ENCODE results near the gene OR6K2. TPM values are rescaled to one million over a fixed set of nuclear protein-coding genes. Genes with fewer than 3 reads are reported as not detected.

The OR6K2 gene
- total and polyA plus RNA-seq, 2 of the 13 experiments (the other 11 are each of a cell fraction or from before 2014, with no cell fraction given), result not detected

- intact Hi-C loops (cut with micrococcal nuclease; ENCODE audit: unreplicated experiment) (no loop called here), in situ Hi-C loops (cut with HindIII; ENCODE audit: extremely low pct_ligation_motif_present, low pct_unique_long_range_greater_than_20kb) (no loop called here)
- CTCF ChIA-PET (ENCODE audit: low intra/inter-chr PET ratio, low total read pairs), result no interaction called here
Observed at GRCh38 chr1:158716335-158716734, 15.9 kb upstream of the OR6K2 start.

More at GRCh38 chr1:158716335-158716734, 15.9 kb upstream of the OR6K2 start:
- BruUV-seq (replicated peaks), result no TSS peak
- no peaks in the 10 kb centered on the region for H3K9me3 ChIP-seq (ENCODE audit: low read length)
- no peak overlapping the region for H3K9ac ChIP-seq (ENCODE audit: insufficient read depth, low read depth, low read length)
- H3K79me2 ChIP-seq (ENCODE audit: insufficient read depth, low read length), result no peaks in the 10 kb centered on the region
- ATAC-seq (no peak), FAIRE-seq (no peak), DNase-seq (ENCODE audit: low spot score) (no peak)
- H3K27ac ChIP-seq (ENCODE audit: extremely low read length, insufficient read depth, low read length), result no peak overlapping the region
- no peak overlapping the region for H3K4me3 ChIP-seq (replicated peaks in 1 of 3; ENCODE audit: insufficient read depth in 1 of 3, low read depth in 2 of 3, low read length in 3 of 3)
- H3K27me3 ChIP-seq (ENCODE audit: control insufficient read depth in 1 of 2, insufficient read depth in 2 of 2, low read length in 2 of 2), result no peaks in the 10 kb centered on the region
- no peak overlapping the region for H3K4me2 ChIP-seq (ENCODE audit: low read depth, low read length)
- TF ChIP-seq ZBTB4 (CRISPR knock-in tag; IDR thresholded peaks at IDR 0.05; ENCODE audit: borderline replicate concordance), result no peak
- no peak for TF ChIP-seq KAT7 (CRISPR knock-in tag; IDR thresholded peaks at IDR 0.05; ENCODE audit: borderline replicate concordance)
- TF ChIP-seq MYC (CRISPR knock-in tag; IDR thresholded peaks at IDR 0.05; ENCODE audit: borderline replicate concordance), result no peak
- TF ChIP-seq SMYD3 (CRISPR knock-in tag; IDR thresholded peaks at IDR 0.05), result no peak
- TF ChIP-seq ZNF383 (CRISPR knock-in tag; IDR thresholded peaks at IDR 0.05; ENCODE audit: borderline replicate concordance), result no peak
- TF ChIP-seq SSRP1 (CRISPR knock-in tag; IDR thresholded peaks at IDR 0.05), result no peak
- no peak for TF ChIP-seq EP300 (IDR thresholded peaks at IDR 0.05; ENCODE audit: low read depth in 2 of 2, low read length in 2 of 2)
- TF ChIP-seq EP300 (CRISPR knock-in tag; IDR thresholded peaks at IDR 0.05; ENCODE audit: borderline replicate concordance), result no peak
- TF ChIP-seq TARDBP (CRISPR knock-in tag; IDR thresholded peaks at IDR 0.05), result no peak
- TF ChIP-seq, protein P1, sequence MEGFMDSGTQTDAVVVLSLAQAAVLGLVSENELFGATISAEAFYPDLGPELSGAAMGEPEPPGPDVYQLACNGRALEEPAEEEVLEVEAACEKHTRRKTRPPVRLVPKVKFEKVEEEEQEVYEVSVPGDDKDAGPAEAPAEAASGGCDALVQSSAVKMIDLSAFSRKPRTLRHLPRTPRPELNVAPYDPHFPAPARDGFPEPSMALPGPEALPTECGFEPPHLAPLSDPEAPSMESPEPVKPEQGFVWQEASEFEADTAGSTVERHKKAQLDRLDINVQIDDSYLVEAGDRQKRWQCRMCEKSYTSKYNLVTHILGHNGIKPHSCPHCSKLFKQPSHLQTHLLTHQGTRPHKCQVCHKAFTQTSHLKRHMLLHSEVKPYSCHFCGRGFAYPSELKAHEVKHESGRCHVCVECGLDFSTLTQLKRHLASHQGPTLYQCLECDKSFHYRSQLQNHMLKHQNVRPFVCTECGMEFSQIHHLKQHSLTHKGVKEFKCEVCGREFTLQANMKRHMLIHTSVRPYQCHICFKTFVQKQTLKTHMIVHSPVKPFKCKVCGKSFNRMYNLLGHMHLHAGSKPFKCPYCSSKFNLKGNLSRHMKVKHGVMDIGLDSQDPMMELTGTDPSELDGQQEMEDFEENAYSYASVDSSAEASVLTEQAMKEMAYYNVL (CRISPR knock-in tag; IDR thresholded peaks at IDR 0.05; ENCODE audit: borderline replicate concordance), result no peak
- no peak for TF ChIP-seq KMT2A (CRISPR knock-in tag; IDR thresholded peaks at IDR 0.05)
- TF ChIP-seq, protein P2, sequence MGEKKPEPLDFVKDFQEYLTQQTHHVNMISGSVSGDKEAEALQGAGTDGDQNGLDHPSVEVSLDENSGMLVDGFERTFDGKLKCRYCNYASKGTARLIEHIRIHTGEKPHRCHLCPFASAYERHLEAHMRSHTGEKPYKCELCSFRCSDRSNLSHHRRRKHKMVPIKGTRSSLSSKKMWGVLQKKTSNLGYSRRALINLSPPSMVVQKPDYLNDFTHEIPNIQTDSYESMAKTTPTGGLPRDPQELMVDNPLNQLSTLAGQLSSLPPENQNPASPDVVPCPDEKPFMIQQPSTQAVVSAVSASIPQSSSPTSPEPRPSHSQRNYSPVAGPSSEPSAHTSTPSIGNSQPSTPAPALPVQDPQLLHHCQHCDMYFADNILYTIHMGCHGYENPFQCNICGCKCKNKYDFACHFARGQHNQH (CRISPR knock-in tag; IDR thresholded peaks at IDR 0.05), result no peak
- no peak for TF ChIP-seq NR1H2 (CRISPR knock-in tag; IDR thresholded peaks at IDR 0.05; ENCODE audit: borderline replicate concordance, low read depth)
- TF ChIP-seq MAFG (CRISPR knock-in tag; IDR thresholded peaks at IDR 0.05), result no peak
- TF ChIP-seq ZFP90 (CRISPR knock-in tag; IDR thresholded peaks at IDR 0.05; ENCODE audit: borderline replicate concordance), result no peak
- no peak for TF ChIP-seq ZFP36L1 (CRISPR knock-in tag; IDR thresholded peaks at IDR 0.05)
- no peak for TF ChIP-seq MZF1 (CRISPR knock-in tag; IDR thresholded peaks at IDR 0.05; ENCODE audit: borderline replicate concordance)
- no peak for TF ChIP-seq POLR2A (IDR thresholded peaks at IDR 0.05; ENCODE audit: insufficient read depth in 1 of 2, low read depth in 2 of 2, low read length in 2 of 2)
- TF ChIP-seq ZNF709 (CRISPR knock-in tag; IDR thresholded peaks at IDR 0.05), result no peak
- no peak for TF ChIP-seq MXD3 (CRISPR knock-in tag; IDR thresholded peaks at IDR 0.05)
- no peak for TF ChIP-seq ZNF234 (CRISPR knock-in tag; conservative IDR thresholded peaks at IDR 0.05)
- no peaks in the 10 kb centered on the region for H4K20me1 ChIP-seq (ENCODE audit: insufficient read depth, low read length)
- 0% methylated on average over 1 of the region's 1 CpG for WGBS (ENCODE audit: low lambda C conversion rate)
- no peaks in the 10 kb centered on the region for H3K4me1 ChIP-seq (ENCODE audit: insufficient read depth, low read length)
- H3K36me3 ChIP-seq (replicated peaks in 1 of 2; ENCODE audit: control insufficient read depth in 1 of 2, insufficient read depth in 2 of 2, low read length in 2 of 2), result no peaks in the 10 kb centered on the region
- H2AFZ ChIP-seq (ENCODE audit: low read length), result no peak overlapping the region
- POLR2A ChIA-PET, result no interaction called here
